GM19099 (cell line): Measurements from ENCODE around the gene RIN1.

ENCODE experiments used
- POLR2A ChIP-seq: IDR thresholded peaks from 3 replicates; pipeline ENCODE4 v1.6.1; 2011; ENCODE audit warnings: low read depth; ENCODE audit not compliant: insufficient read length; ENCODE audit errors: extremely low read depth

The RIN1 gene

DNA sequence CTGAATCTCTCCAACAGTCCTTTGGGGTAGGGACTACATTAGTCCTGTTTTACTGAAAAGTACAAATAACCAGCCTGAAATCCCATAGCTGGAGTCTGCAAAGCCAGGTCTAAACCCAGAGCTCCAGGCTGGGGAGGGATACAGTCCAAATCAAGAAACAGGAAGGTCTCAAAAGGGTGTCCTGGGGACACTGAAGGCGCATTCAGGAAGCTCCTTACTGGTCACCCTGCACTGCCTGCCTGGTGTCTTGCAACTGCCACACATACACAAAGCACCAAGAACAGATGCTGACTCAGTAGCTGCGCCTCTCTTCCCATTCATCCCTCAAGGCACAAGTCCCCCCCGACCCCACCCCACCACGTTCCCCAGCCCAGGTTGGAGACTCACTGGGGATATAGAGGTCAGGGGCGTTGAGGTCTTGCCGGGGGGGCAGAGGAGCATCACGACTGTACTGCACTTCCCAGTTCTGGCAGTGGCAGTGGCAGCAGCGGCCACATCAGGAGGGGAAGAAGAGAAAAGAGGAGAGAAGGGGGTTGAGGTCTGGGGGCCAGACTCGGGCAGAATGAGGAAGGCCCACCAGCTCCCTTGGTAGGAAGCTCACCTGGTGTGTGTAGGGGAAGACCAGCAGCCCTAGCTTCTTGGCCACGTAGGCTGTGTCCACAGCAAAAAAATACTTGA lies 48.9 kb downstream of the RIN1 start:
- TF ChIP-seq POLR2A = no peak

DNA sequence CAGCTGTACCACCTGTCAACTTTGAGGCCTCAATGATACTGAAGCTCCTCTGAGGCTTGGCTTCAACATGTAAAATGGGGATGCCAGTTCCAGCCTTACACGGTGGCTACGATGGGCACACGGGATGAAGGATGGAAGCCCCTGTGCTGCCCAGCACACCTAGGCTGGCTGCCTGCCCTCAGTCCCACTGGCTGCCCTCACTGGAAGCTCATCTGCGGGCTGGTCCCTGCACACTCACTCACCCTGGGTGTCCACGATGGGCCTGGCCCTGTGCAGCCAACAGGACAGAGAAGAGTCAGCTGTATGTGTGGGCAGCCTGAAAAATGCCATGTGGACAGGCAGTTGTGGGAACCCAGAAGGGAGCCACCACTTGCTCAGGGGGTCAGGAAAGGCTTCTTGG lies 49.5 kb downstream of the RIN1 start:
- TF ChIP-seq POLR2A = no peak

GRCh38 chr11:66285250-66285947 lies 50.8 kb downstream of the RIN1 start:
- no peak for TF ChIP-seq POLR2A

DNA sequence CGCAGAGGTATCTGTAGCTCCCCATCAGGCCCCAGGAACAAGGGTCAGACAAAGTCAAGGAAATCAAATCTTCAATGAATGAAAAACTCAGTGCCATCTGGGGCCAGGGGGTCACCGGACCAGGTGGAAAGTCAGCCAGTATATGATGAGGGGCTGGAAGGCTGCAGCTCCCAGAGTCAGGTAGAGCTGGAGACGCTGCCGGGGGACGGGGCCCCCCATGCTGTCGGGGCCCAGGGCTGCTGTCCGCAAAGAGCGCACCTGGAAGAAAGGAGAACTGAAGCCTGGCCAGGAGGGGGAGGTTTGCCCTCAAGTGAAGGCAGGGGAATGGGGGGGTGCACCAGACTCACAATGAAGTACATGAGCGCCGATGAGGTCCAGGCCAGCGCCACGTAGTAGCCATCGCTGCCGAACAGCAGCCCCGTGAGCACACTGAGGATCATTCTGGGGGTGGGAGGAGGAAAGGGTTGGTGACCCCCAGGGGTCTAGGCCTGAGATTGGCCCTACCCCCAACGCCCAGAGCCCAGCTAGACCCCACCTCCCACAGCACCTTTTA lies 51.6 kb downstream of the RIN1 start:
- TF ChIP-seq POLR2A = no peak

GRCh38 chr11:66283461-66284105 lies 52.7 kb downstream of the RIN1 start:
- TF ChIP-seq POLR2A = no peak

DNA sequence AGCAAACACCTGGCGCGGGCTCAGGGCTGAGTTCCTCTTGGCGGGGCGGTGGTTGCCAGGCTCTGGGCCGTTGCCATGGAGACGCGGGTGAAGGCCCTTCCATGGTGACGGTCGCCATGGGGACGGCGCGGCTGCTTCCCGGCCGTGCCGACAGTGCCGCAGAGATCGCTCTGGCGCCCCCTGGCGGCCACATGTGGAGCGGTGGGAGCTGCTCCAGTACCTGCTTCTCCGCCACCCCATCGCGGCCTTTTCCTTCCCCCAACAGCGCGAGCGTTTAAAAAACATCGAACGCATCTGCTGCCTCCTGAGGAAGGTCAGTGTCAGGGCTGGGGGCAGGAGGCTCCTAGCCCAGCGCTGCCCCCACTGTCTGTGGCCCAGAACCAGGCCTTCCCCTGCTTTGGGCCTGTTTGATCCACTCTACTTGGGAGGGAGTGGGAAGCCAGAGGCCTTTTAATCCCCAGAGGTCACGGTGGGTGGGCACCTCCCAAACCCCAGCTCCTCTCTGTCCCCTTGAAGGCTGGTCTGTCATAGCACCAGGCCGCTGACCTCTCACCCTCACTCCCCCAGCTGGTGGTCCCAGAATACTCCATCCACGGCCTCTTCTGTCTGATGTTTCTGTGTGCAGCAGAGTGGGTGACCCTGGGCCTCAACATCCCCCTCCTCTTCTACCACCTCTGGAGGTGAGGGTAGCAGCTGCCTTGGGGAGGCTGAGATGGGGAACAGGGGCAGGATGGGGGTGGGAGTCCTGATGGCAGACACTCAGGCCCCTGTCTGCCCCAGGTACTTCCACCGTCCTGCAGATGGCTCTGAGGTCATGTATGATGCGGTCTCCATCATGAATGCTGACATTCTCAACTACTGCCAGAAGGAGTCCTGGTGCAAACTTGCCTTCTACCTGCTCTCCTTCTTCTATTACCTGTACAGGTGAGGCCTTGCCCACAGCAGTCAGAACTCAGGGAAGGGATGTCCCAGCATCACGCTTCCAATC lies 53.5 kb downstream of the RIN1 start:
- no peak for TF ChIP-seq POLR2A
